ENCODE data around the gene JUP.

DNA sequence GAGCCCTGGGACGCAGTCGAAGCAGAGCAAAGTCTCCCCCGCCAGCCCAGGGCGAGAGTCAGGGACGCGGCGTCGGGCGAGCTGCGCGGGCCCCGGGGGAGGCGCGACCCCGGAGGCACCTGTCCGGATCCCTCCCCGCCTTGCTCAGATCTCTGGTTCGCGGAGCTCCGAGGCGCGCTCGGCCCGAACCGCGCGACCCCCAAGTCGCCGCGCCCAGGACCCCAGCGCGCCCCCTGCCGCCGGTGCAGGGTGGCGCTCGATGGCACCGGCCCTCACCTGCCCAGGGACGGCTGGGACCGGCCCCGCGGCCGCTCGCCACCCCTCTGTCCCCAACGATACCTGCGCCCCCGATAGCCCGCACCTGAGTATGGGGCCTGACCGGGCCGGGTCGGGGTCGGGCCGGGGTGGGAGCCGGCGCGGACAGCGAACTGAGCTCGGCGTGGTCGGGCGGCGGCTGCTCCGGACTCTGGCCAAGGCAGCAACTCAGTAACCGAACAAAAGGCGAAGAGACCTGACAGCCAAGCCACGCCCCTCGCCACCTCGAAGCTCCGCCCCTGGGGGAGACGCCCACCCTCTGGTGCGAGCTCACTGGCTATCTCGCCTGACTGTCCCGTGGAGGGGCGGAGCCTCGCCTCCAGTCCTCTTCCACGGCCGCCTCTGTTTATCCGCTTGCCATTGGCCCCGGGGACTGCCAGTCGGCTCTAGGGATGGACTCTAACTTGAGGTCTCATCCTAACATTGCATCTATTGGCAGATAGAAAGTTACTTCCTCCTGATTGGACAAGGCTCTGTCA lies at the start of gene JUP:
- TF ChIP-seq, protein P1, sequence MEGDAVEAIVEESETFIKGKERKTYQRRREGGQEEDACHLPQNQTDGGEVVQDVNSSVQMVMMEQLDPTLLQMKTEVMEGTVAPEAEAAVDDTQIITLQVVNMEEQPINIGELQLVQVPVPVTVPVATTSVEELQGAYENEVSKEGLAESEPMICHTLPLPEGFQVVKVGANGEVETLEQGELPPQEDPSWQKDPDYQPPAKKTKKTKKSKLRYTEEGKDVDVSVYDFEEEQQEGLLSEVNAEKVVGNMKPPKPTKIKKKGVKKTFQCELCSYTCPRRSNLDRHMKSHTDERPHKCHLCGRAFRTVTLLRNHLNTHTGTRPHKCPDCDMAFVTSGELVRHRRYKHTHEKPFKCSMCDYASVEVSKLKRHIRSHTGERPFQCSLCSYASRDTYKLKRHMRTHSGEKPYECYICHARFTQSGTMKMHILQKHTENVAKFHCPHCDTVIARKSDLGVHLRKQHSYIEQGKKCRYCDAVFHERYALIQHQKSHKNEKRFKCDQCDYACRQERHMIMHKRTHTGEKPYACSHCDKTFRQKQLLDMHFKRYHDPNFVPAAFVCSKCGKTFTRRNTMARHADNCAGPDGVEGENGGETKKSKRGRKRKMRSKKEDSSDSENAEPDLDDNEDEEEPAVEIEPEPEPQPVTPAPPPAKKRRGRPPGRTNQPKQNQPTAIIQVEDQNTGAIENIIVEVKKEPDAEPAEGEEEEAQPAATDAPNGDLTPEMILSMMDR (IDR thresholded peaks at IDR 0.05): peak; percentile 15 to 76 (median 74)
- peak; percentile 95 for TF ChIP-seq POLR2A (IDR thresholded peaks at IDR 0.05)
